OCI-LY3 (cell line): ENCODE measurements around the gene ZNF365.

Source experiments
- CTCF ChIP-seq: fragments of 200-600, 300-600 bp; sonication (generic); IDR thresholded peaks from 2 replicates; pipeline ENCODE4 v1.5.1; 2014; ENCODE audit warnings: antibody characterized with exemption, low read length, low read depth
- EZH2phosphoT487 ChIP-seq: fragments of 200-600 bp; shearing (Covaris generic); IDR thresholded peaks from 2 replicates; pipeline ENCODE4 v1.6.1; 2018; ENCODE audit warnings: antibody characterized with exemption, mixed run types, low read depth

- no peak for TF ChIP-seq EZH2phosphoT487
- no peak for TF ChIP-seq CTCF
Observed at GRCh38 chr10:62382831-62383230, 8.7 kb downstream of the ZNF365 start.
